ENCODE results near the gene NOC4L. TPM values are rescaled to one million over a fixed set of nuclear protein-coding genes. Genes with fewer than 3 reads are reported as not detected.

NOC4L gene
- total RNA-seq, 1 donor from 2014 or later = 16.5 TPM

DNA sequence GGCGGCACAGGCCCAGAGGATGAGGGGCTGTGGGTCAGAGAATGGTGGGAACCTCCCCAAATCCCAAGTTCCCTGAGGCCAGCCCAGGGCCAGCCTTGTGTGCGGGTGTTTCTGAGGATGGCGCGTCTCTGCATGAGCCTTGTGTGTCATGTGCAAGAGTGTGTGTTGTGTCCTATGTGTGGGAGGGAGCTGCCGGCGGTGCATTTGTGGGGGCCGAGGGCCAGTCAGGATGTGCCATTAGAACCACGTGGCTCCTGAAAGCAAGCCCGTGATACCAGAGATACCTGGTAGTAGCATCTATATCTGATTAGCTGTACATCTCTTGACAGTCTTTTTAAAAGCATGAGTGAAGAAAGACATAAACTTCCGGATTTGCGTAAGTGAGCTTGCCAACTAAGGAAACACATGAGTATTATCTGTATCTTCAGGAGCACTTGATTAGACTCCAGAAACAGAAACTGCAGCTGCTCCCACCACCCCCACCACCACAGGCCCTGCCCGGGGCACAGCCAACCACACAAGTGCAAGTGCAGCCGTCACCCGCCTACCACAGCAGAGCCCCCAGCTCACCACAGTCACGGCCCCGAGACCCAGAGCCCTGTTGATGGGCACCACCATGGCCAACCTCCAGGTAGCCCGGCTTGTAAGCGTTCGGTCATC, 19.4 kb upstream of the NOC4L start:
- TF ChIP-seq EZH2 (IDR thresholded peaks at IDR 0.05; ENCODE audit: insufficient read depth, low read length) = no peak
- TF ChIP-seq, protein P1, sequence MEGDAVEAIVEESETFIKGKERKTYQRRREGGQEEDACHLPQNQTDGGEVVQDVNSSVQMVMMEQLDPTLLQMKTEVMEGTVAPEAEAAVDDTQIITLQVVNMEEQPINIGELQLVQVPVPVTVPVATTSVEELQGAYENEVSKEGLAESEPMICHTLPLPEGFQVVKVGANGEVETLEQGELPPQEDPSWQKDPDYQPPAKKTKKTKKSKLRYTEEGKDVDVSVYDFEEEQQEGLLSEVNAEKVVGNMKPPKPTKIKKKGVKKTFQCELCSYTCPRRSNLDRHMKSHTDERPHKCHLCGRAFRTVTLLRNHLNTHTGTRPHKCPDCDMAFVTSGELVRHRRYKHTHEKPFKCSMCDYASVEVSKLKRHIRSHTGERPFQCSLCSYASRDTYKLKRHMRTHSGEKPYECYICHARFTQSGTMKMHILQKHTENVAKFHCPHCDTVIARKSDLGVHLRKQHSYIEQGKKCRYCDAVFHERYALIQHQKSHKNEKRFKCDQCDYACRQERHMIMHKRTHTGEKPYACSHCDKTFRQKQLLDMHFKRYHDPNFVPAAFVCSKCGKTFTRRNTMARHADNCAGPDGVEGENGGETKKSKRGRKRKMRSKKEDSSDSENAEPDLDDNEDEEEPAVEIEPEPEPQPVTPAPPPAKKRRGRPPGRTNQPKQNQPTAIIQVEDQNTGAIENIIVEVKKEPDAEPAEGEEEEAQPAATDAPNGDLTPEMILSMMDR (IDR thresholded peaks at IDR 0.05; ENCODE audit: insufficient read depth, low read depth, low read length) = no peak
- no peak overlapping the region for H3K9ac ChIP-seq (ENCODE audit: low read length)
- peaks cover 3% of the 10 kb centered on the region for H3K9me3 ChIP-seq (ENCODE audit: insufficient read depth, low read depth, low read length)
- no peak overlapping the region for H2AFZ ChIP-seq (ENCODE audit: low read depth, low read length)
- Mint-ChIP-seq H3K4me1 (ENCODE audit: low read depth, unreplicated experiment) (no peaks in the 10 kb centered on the region), H3K27ac (ENCODE audit: unreplicated experiment) (no peak overlapping the region), H3K27me3 (ENCODE audit: low read depth, unreplicated experiment) (no peaks in the 10 kb centered on the region), H3K4me3 (ENCODE audit: unreplicated experiment) (no peak overlapping the region), H3K36me3 (ENCODE audit: low read depth, unreplicated experiment) (peaks cover 49% of the 10 kb centered on the region), H3K9me3 (ENCODE audit: unreplicated experiment) (peaks cover 13% of the 10 kb centered on the region)
- no peaks in the 10 kb centered on the region for H3K27me3 ChIP-seq (ENCODE audit: insufficient read depth, low read length)
- no peak overlapping the region for H3K4me3 ChIP-seq (ENCODE audit: insufficient read depth, low read depth, low read length)
- DNase-seq (ENCODE audit: low read depth) (no peak), FAIRE-seq (no peak)
- no peaks in the 10 kb centered on the region for H4K20me1 ChIP-seq (ENCODE audit: insufficient read depth, low read length)
- no peaks in the 10 kb centered on the region for H3K79me2 ChIP-seq (ENCODE audit: insufficient read depth, low read length)
- no peak overlapping the region for H3K27ac ChIP-seq (ENCODE audit: low read depth, low read length)
- no peaks in the 10 kb centered on the region for H3K4me1 ChIP-seq (ENCODE audit: insufficient read depth, low read length)
- peaks cover 44% of the 10 kb centered on the region for H3K36me3 ChIP-seq (ENCODE audit: insufficient read depth, low read length)
- H3K4me2 ChIP-seq (ENCODE audit: low read length) = no peak overlapping the region

DNA sequence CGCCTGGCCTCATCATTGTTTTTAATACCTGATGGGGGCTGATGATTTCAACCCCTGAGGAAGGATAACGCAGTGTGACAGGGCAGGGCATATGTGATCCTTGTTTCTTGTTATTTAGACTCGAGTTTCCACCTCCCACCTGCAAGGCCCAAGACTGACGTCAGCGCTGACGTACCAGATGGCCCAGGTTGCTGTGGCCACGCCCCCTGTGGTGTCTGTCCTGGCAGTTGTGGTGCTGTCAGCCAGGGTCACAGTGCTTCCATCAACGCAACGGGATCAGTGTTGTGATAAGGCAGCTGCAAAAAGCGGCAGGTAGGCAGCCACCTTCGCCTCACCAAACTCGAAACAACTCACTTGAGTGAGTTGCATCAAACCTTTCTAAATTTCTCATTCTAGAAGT, 18.5 kb upstream of the NOC4L start:
- H3K4me3 Mint-ChIP-seq (ENCODE audit: unreplicated experiment) = no peak overlapping the region
- Histone ChIP-seq H3K9ac (ENCODE audit: low read length) (no peak overlapping the region), H3K9me3 (ENCODE audit: insufficient read depth, low read depth, low read length) (peaks cover 3% of the 10 kb centered on the region), H3K4me2 (ENCODE audit: low read length) (no peak overlapping the region), H3K36me3 (ENCODE audit: insufficient read depth, low read length) (peaks cover 44% of the 10 kb centered on the region), H3K27ac (ENCODE audit: low read depth, low read length) (no peak overlapping the region), H3K4me3 (ENCODE audit: insufficient read depth, low read depth, low read length) (no peak overlapping the region), H4K20me1 (ENCODE audit: insufficient read depth, low read length) (no peaks in the 10 kb centered on the region), H3K4me1 (ENCODE audit: insufficient read depth, low read length) (no peaks in the 10 kb centered on the region), H3K79me2 (ENCODE audit: insufficient read depth, low read length) (no peaks in the 10 kb centered on the region), H2AFZ (ENCODE audit: low read depth, low read length) (no peak overlapping the region), H3K27me3 (ENCODE audit: insufficient read depth, low read length) (no peaks in the 10 kb centered on the region)
- peaks cover 14% of the 10 kb centered on the region for H3K9me3 Mint-ChIP-seq (ENCODE audit: unreplicated experiment)
- TF ChIP-seq, protein P1 (IDR thresholded peaks at IDR 0.05; ENCODE audit: insufficient read depth, low read depth, low read length) = no peak
- no peak for TF ChIP-seq EZH2 (IDR thresholded peaks at IDR 0.05; ENCODE audit: insufficient read depth, low read length)
- no peaks in the 10 kb centered on the region for H3K4me1 Mint-ChIP-seq (ENCODE audit: low read depth, unreplicated experiment)
- DNase-seq (ENCODE audit: low read depth) (no peak), FAIRE-seq (no peak)
- no peaks in the 10 kb centered on the region for H3K27me3 Mint-ChIP-seq (ENCODE audit: low read depth, unreplicated experiment)
- no peak overlapping the region for H3K27ac Mint-ChIP-seq (ENCODE audit: unreplicated experiment)
- H3K36me3 Mint-ChIP-seq (ENCODE audit: low read depth, unreplicated experiment) = peaks cover 48% of the 10 kb centered on the region

DNA sequence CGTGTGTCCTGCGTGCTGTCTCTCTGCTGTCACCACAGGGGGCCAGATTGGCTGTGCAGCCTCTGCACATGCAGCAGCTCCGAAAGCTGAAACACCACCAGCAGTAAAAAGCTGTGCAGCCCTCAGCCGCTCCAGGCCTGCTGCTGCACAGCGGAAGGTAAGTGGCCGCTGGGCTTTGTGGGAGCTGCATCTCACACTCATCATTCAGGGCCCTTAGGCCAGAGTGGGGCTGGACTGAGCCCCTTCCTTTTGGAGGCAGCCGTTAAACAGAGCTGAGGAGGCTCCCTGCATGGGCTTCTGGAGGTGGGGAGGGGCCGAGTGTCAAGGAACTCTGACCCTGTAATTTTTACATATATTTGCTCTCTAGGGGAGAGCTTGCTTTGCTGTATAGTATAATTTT, 17.2 kb upstream of the NOC4L start:
- H3K9ac ChIP-seq (ENCODE audit: low read length) = no peak overlapping the region
- H3K27me3 Mint-ChIP-seq (ENCODE audit: low read depth, unreplicated experiment) = no peaks in the 10 kb centered on the region
- no peak for DNase-seq (ENCODE audit: low read depth)
- H3K9me3 ChIP-seq (ENCODE audit: insufficient read depth, low read depth, low read length) = peaks cover 3% of the 10 kb centered on the region
- no peaks in the 10 kb centered on the region for H3K4me1 ChIP-seq (ENCODE audit: insufficient read depth, low read length)
- no peak for FAIRE-seq
- H3K36me3 Mint-ChIP-seq (ENCODE audit: low read depth, unreplicated experiment) = peaks cover 59% of the 10 kb centered on the region
- no peak overlapping the region for H3K27ac Mint-ChIP-seq (ENCODE audit: unreplicated experiment)
- H4K20me1 ChIP-seq (ENCODE audit: insufficient read depth, low read length) = no peaks in the 10 kb centered on the region
- no peak overlapping the region for H3K4me2 ChIP-seq (ENCODE audit: low read length)
- H3K36me3 ChIP-seq (ENCODE audit: insufficient read depth, low read length) = peaks cover 38% of the 10 kb centered on the region
- H3K27me3 ChIP-seq (ENCODE audit: insufficient read depth, low read length) = no peaks in the 10 kb centered on the region
- H2AFZ ChIP-seq (ENCODE audit: low read depth, low read length) = no peak overlapping the region
- H3K79me2 ChIP-seq (ENCODE audit: insufficient read depth, low read length) = no peaks in the 10 kb centered on the region
- no peaks in the 10 kb centered on the region for H3K4me1 Mint-ChIP-seq (ENCODE audit: low read depth, unreplicated experiment)
- H3K9me3 Mint-ChIP-seq (ENCODE audit: unreplicated experiment) = peaks cover 17% of the 10 kb centered on the region
- no peak overlapping the region for H3K27ac ChIP-seq (ENCODE audit: low read depth, low read length)
- TF ChIP-seq, protein P1 (IDR thresholded peaks at IDR 0.05; ENCODE audit: insufficient read depth, low read depth, low read length) = no peak
- no peak for TF ChIP-seq EZH2 (IDR thresholded peaks at IDR 0.05; ENCODE audit: insufficient read depth, low read length)
- no peak overlapping the region for H3K4me3 ChIP-seq (ENCODE audit: insufficient read depth, low read depth, low read length)
- H3K4me3 Mint-ChIP-seq (ENCODE audit: unreplicated experiment) = no peak overlapping the region
